ENCODE measurements around the gene TRMT1.
"Not testable (repeated sequence)": the region's sequence is repeated elsewhere in the genome, so short reads cannot be mapped to it uniquely, and the experiment has no call there.

Gene TRMT1

DNA sequence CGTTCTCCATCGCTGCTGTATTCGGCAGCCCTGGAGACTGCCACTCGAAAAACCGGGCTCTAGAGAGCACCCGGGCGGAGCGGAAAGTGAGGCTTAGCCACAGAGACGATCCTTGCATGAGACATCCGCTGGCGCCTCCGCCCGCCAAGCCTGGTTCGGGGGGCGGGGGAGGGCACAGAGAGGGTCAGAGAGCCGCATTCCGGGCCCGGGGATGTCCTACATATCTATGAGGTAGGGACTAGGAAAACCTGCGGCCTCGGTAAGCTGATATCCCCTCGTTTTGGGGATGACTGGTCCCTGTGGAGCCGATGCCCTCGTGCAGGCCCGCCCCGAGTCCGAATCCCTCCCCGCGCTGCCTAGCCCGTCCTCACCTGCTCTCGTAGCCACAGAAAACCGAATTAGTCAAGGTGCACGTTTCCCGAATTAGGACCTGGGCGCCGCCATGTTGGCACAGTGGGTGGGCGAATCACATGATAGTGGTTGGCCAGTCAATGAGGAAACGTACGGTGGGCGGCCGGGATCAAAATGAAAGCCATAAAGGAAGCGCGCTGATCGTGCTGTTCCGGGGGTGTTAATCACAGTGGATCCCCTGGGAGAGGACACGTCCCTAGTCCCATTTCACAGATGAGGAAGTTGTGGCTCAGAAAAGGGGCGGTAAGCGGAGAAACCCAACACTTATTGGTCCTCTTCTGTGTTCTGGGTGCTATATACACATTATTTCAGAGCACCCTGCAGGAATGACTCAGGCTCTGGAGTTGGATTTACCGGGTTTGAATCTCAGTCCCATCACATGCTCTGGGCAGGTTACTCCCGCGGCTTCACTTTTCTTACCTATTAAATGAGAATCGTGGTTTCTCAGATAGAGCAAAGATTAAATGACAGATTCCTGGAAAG lies at the start of gene TRMT1:
TSS of gene TRMT1 (minus strand) at position 459 of the 894 bp plus-strand sequence. CDS start at position 118, 341 bp downstream.
- DNase-seq = peak; percentile 95

DNA sequence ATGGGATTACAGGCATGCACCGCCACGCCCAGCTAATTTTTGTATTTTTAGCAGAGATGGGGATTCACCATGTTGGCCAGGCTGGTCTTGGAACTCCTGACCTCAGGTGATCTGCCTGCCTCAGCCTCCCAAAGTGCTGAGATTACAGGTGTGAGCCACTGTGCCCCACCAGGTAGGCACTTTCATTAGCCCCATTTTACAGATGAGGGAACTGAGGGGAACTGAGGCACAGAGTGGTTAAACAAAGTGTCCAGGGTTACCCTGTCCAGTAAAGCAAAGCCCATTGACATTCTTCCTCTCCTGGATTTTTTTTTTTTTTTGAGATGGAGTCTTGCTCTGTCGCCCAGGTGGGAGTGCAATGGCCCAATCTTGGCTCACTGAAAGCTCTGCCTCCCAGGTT lies 49.6 kb upstream of the TRMT1 start:
- not testable (repeated sequence) for DNase-seq

DNA sequence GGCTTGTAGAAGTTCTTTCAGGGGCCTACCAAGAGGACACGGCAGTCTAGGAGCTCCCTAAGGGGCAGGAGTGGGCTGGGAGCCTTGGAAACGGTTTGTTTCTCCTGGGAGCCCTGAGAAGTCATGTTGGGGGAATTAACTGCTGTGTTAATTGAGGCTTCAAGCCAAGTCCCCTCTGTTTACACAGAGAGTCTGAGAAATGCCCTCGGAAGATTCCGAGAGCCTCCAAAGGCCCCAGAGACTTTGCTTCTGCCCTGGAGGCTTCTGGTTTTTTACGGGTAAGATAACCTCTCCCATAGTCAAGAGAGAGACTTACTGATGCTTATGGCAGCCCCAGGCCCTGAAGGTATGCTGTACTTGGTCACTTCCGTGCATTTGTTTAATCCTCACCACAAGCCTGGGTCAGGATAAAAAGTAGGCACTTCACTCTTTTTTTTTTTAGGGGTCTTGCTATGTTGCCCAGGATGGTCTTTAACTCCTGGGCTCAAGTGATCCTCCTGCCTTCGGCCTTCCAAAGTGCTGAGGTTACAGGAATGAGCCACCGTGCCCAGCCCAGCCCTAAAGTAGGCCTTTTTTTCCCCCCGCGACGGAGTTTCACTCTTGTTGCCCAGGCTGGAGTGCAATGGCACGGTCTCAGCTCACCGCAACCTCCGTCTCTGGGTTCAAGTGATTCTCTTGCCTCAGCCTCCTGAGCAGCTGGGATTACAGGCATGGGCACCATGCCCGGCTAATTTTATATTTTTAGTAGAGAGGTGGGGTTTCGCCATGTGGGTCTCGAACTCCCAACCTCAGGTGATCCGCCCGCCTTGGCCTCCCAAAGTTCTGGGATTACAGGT lies 48.8 kb upstream of the TRMT1 start:
- no peak for DNase-seq

DNA sequence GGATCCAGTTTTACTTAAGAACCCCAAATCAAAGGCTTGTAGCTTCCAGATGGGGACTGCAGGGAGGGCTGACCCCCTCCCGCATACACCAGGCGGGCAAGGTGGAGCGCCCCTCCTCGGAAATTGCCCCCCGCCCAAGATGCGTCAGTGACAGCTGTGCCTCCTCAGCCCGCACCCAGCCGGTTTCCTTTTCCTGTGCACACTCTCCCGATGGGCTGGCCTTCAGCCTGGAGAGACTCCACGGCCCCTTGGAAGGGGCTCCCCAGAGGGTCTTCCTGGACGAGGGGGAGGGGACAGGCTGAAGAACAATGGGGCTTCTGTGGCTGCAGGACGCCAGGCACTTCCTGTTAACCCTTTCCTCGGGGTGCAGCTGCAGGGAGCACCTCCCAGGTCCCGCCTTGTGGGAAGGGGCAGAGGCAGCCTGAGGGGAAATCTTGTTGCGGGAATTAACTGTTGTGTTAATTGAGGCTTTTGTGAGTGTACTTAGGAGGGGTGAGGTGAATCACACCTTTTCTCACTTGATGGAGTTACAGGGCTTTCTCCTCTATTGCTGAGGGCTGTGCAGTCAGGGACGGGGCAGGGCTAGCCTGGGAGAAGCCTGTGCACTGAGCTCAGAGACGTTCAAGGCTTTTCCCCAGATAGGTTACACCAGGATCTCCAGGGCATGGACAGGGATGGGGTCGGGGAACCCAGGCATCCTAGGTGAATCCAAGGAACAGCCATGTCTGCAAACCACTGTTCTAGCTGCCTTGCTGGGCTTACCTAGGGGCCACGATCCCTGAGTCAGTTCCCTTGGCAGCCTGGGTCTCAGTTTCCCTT lies 48.0 kb upstream of the TRMT1 start:
- peak; percentile 81 for DNase-seq

DNA sequence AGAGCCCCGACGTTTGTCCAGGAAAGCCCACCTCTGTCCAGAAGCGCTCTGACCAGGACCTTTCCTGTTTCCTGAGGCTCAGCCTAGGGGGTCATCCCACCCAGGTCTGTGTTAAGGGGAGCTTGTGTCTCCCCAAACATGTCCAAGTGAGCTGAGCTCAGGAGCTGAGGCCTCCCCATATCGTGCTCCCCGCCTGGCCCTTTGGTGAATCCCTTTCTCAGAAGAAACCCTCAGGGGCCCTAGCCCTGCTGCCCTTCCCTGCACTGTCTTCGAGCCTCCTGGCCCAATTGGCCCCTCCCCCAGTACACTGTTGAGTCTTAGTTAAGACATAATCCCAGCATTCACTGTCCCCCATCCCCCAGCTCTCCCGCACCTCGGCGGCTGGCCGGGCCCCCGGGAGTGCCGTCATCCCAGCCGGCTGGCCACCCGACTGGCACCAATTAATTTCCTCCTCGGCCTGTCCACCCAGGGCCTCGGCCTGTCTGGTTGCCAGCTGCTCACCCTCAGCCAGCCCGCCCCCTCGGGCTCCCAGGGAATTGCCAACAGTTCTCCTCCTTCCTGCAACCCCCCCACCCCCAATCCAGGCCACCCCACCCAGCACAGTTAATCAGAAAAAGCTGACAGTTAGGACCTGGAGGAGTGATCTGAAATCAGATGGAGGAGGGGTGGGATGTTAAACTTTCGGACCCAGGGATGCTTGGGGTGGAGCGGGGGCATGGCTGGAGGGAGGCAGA lies 47.2 kb upstream of the TRMT1 start:
- peak; percentile 81 for DNase-seq

DNA sequence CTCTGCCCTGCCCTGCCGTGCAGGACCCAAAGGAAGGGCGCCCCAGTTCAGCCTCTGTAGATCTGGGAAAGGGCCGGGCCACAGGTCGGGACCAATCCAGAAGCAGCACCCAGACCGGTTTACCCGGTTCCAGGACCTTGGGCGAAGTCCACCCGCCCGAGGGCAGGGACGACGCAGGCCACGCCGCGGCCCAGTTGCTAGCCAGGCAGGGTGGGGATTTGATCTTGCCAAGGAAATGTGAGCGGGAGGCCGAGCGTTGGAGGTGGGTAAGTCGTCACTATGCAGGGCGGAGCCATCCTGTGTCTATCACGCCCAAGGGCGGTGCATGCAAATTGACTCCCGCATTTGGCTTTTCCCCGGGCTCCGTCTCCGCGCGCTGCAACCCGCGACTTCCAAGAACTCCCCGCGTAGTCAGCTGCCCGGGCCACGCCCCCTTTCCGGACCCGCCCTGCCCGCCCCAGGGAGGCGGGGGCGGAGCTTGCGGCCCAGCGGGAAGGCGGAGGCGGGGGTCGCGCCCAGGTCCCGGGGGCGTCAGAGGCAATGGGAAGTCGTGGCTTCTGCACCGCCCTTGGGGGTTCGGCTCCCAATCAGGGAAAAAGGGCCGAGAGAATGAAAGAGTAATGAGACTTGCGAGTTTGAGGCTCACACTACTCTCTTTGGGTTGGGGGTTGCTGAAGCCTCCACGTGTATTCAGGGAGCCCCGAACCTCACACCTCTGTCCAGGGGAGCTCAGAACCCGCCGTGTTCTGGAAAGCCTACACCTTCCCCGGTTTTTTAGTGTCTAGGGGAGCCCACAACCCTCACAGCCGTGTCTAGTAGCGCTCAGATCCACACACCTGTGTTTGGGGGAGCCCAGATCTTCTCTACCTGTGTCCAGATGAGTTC lies 46.4 kb upstream of the TRMT1 start:
- DNase-seq = peak; percentile 93

DNA sequence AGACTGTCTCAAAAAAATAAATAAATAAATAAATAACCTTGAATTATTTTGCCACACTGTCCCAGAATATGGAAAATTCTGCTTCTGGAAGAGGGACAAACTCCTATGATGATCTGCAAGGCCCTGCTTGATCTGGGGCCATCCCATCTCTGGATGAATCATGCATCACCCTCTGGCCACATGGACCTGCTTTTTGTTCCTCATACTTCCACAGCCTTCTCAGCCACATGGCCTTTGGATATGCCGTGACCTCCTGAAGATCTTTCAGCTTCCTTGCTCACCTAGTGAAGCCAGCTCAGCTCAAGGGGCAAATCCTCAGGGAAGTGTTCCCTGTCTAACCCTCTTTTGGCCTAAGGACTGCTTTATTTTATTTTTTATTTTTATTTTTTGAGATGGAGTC lies 44.0 kb upstream of the TRMT1 start:
- no peak for DNase-seq

DNA sequence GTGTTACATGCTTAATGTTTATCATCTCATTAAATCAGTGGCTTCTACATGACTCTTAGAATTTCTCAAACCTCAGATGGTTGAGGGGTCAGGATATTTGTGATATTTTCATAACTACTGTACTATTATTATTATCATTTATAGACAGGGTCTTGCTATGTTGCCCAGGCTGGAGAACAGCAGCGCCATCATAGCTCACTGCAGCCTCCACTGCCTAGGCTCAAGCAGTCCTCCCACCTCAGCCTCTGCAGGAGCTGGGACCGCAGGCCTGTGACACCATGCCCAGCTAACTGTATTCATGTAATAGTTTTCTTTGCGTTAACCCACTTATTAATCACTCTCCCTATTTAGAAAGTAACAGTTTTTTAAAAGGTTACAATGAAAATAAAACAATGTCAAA lies 43.2 kb upstream of the TRMT1 start:
- no peak for DNase-seq

DNA sequence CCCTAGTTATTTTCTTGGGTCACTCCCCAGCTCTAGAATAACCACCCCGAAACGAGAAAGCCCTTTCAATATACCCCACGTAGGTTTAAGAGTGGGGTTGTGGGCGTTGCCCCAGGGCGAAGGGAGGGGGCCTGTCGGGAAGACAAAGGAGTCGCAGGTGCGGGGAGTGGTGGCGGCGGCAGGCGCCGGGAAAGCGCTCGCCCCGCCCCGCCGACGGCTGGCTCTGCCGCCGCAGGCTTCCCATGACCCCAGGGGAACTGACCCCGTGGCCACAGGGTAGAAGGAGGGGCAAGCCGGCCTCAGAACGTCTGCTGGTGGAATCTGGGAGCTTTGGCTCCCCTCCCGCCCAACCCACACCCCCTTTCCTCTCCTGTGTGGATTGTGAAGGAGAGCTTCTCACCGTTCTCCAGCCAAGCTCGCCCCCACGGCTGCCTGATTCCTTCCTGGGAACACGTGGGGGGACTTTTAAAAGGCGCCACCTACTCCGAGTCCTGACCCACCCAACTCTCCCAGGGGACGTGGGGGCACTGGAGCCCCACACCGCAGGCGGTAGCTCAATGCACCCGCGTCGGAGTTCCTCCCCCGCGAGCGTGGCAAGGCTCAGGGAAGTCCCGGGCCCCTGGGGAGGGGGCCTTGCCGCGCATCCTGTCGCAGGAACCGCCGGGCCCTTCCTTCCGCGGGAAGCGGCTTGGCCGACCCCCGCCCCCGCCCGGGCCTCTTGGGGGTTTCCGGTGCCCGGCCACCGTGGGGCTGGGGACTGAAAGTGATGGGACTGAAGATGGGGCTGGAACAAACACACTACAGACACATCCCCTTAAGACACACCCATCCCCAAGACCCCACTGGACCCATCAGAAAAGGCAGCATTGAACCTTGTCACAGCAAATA lies 39.2 kb upstream of the TRMT1 start:
- DNase-seq = peak; percentile 83

DNA sequence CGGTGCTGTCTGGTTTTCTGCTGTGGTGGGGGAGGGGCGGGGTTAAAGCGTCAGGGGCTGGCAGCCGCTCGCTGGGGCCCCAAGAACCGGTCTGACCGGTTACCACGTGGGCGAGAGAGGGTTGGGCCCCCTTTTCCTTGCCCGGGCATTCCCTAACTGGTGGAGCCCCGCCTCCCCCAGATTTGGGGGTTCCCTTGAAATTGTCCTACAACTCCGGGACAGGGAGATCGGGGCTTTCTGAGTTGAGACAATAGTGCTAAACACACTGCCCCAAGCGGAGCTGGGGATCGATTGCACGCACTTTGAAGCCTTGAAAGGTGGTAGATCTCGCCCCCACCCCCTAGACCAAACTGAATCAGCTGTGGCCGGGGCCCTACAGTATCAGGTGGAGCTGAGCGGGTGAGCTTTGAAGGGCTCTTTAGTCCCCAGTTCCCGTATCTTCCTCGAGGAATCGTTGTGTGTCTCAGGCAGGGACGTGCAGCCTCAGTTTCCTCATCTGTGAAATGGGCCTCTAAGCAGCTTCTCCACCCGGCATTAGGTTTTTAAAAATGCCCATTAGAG lies 38.5 kb upstream of the TRMT1 start:
- DNase-seq = peak; percentile 74

DNA sequence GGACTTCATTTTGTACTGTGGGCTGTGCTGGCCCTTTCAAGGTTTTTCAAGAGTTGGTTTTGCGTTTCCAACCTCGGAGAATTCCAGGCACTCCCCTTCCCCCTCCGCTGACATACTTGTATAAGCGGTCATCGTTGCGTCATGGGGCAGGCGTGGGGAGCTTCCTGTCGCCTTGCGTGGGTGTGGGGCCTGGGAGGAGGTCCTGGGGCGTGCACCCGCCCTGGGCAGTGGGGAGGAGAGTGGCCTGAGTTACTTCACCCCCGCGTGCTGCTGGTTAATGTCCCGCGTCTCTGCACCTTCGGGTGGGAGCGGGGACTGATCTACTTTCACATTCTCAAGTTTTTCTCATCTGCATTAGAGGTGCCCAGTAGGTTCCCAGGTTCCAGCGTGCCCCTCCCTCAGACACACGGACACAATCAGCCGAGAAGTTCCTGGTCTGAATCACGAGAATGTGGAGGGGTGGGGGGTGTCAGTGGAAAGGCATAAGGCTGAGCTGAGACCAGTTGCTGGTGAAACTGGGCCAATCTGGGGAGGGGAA lies 37.8 kb upstream of the TRMT1 start:
- DNase-seq = peak; percentile 87

DNA sequence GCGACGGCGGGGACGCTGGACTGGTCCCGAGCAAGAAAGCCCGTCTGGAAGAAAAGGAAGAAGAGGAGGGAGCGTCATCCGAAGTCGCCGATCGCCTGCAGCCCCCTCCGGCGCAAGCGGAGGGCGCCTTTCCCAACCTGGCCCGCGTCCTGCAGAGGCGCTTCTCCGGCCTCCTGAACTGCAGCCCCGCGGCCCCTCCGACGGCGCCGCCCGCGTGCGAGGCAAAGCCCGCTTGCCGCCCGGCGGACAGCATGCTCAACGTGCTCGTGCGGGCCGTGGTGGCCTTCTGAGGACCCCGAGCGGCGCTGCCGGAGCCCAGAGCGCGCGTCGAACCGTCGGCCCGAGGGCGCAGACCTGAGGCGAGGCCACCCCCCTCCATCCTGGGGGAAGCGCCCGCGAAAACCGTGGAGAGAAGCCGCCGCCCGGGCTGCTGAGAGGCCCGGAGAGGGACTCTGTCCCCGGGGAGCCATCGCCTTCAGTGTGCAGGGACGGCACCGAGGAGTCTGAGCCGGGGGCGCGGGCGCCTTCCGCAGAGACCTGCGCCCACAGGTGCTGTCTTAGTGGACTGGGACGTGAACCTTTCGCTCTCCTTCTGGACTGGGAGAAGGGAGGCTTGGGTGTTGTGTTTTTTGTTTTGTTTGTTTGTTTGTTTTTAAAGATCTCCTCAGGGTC lies 37.2 kb upstream of the TRMT1 start:
- no peak for DNase-seq

DNA sequence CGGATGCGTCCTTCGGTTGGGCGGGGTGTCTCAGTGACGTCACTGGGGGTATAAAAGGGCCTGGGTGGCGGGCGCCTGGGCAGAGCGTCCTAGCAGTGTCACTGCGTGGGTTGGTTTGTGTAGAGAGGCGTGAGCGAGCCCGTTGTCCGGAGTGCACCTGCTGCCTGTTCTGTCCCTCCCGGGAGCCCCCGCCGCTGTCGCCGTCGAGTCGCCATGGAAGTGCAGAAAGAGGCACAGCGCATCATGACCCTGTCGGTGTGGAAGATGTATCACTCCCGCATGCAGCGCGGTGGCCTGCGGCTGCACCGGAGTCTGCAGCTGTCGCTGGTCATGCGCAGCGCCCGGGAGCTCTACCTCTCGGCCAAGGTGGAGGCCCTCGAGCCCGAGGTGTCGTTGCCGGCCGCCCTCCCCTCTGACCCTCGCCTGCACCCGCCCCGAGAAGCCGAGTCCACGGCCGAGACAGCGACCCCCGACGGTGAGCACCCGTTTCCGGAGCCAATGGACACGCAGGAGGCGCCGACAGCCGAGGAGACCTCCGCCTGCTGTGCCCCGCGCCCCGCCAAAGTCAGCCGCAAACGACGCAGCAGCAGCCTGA lies 36.5 kb upstream of the TRMT1 start:
- peak; percentile 99 for DNase-seq

DNA sequence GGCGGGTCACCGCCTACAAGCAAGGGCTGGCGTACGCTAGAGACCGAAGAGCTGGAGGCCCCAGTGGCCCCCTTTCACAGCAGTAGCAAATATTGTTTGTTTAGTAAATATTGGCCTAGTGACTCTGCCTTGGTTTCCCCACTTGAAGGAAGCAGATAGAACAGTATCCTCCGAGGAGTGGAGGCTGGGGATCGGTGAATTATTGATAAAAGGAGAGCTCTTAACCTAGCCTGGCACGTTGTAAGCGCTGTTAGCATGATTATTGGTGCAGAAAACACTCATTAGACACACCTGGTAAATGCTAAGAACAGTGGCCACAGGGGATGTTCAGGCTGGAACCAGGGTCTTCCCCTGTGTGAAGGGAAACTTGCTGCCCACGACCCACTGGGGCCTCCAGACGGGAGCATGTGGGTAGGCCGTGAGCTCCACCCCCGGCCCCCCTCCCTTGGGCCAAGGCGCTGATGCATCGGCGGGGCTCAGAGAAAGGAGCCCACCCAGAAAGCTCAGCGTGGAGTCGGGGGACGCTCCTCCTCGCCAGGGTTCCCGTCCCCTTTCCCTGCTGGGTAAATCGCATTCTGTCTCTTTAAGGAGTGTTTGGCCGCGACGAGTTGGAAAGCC lies 35.9 kb upstream of the TRMT1 start:
- DNase-seq = no peak

DNA sequence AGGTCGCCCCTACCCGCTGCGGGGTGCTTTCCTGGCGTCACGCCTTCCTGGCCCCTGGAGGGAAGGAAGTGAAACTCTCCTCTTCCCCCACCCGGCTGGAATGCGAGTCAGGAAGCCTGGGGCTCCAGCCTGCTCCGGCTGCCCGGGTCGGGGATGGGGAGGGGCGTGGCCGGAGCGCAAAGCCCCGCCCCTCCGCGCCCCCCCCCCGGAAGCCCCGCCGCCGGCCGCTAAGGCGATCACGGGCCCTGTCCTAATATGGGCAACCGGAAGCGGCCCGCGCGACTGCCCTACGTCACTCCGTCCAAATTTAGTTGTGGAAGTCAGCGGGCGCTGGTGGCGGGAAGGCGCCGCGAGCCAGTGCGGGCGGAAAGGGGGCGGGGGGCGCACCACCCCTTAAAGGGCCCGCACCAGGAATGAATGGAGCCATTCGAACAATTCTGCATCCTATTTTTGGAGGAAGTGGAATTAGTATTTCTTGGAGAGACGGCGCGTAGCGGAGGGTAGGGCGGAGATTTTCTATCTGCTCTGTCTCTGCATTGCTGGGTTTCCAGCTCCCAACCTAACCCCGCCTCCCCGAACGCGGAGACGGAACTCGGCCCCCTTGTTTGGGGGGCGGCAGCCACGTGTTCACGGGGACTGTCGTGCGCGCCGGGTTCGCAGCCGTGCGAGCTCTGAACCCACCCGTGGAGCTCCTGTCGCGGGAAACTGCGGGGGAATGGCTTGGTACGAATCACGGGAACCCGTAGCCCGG lies 35.2 kb upstream of the TRMT1 start:
- DNase-seq = peak; percentile 98

DNA sequence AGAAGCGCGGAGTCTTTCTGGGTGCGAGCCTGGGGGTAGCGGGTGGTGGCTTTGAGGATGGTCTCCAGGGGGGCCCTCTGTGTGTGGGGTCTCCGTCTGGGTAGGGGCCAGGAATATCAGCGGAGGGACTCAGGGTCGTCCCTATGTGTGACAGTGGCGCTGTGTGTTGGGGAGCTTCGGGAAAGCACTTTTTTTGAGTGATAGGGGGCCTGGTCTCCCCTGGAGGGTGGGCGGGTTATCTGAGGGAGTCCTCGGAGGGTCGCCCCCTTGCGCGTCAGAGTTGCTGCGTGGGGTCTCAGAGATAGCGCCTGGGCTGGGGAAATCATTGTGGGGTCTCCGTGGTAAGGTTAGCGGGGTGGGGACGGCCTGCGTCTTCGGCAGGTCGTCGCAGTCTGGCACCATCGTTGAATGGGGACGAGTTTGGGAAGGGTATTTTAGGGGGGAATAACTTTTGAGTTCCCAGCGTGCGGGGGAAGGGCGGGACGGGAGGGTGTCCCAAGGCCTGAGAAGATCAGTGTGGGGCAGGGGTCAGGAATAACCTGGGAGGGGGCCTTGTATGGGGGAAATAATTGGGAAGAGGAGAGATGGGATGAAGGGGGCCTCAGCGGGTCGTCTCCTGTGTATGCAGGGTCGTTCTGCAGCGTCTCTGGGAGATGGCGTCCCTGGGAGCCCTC lies 34.5 kb upstream of the TRMT1 start:
- DNase-seq = peak; percentile 58

All from right forelimb (tissue), 1 donor.